ENCODE data around the gene TUBGCP2. TPM values are rescaled to one million over a fixed set of nuclear protein-coding genes. Genes with fewer than 3 reads are reported as not detected.

The TUBGCP2 gene
- total and polyA plus RNA-seq, 2 of the 13 experiments (the other 11 are each of a cell fraction or from before 2014, with no cell fraction given), result 21.3 to 34.5 TPM

GRCh38 chr10:133350283-133350949 is 41.7 kb upstream of the TUBGCP2 start (continued):
- TF ChIP-seq ZNF672 (CRISPR knock-in tag; IDR thresholded peaks at IDR 0.05) (0 out of 2 replicates have a peak, but pooled peaks have one; percentile 67), FOXJ3 (CRISPR knock-in tag; IDR thresholded peaks at IDR 0.05; ENCODE audit: borderline replicate concordance) (no peak), KLF6 (CRISPR knock-in tag; IDR thresholded peaks at IDR 0.05) (no peak), ZNF879 (CRISPR knock-in tag; IDR thresholded peaks at IDR 0.05) (no peak), RBM22 (optimal IDR thresholded peaks at IDR 0.05; ENCODE audit: low read length) (peak; percentile 74), TCF12 (IDR thresholded peaks at IDR 0.05) (no peak), TCF12 (CRISPR knock-in tag; IDR thresholded peaks at IDR 0.05) (no peak), IRF2 (CRISPR knock-in tag; IDR thresholded peaks at IDR 0.05) (no peak), USF2 (IDR thresholded peaks at IDR 0.05; ENCODE audit: low read depth, low read length) (peak; percentile 16; the same call in 1 of the 2 replicates), USF2 (CRISPR knock-in tag; IDR thresholded peaks at IDR 0.05; ENCODE audit: borderline replicate concordance) (no peak), ZNF782 (CRISPR knock-in tag; IDR thresholded peaks at IDR 0.05; ENCODE audit: borderline replicate concordance) (no peak), AGO1 (IDR thresholded peaks at IDR 0.05; ENCODE audit: low read depth, low read length, poor library complexity, severe bottlenecking) (peak; percentile 60)

GRCh38 chr10:133349577-133350011 is 40.9 kb upstream of the TUBGCP2 start:
- no peaks in the 10 kb centered on the region for H3K79me2 ChIP-seq (ENCODE audit: insufficient read depth, low read length)
- WGBS (ENCODE audit: low lambda C conversion rate), result 85% methylated on average over 3 of the region's 9 CpGs
- no peak for ATAC-seq
- BruUV-seq (replicated peaks), result no TSS peak
- CTCF ChIA-PET (ENCODE audit: low intra/inter-chr PET ratio, low total read pairs), result no interaction called here
- intact Hi-C loops (cut with micrococcal nuclease; ENCODE audit: unreplicated experiment), result loop anchor here (1.0 kb wide), 1 partner anchor 21 kb away; no protein-coding TSS in a partner anchor
- no peak overlapping the region for H3K27ac ChIP-seq (ENCODE audit: extremely low read length, insufficient read depth, low read length)
- peaks cover 49% of the 10 kb centered on the region for H3K4me1 ChIP-seq (ENCODE audit: insufficient read depth, low read length)
- no peaks in the 10 kb centered on the region for H3K9me3 ChIP-seq (ENCODE audit: low read length)
- POLR2A ChIA-PET, result no interaction called here
- H3K4me3 ChIP-seq (replicated peaks in 1 of 3; ENCODE audit: insufficient read depth in 1 of 3, low read depth in 2 of 3, low read length in 3 of 3), result no peak overlapping the region
- no peaks in the 10 kb centered on the region for H3K27me3 ChIP-seq (ENCODE audit: control insufficient read depth in 1 of 2, insufficient read depth in 2 of 2, low read length in 2 of 2)
- no peak overlapping the region for H2AFZ ChIP-seq (ENCODE audit: low read length)
- in situ Hi-C loops (cut with HindIII; ENCODE audit: extremely low pct_ligation_motif_present, low pct_unique_long_range_greater_than_20kb), result no loop called here
- no peaks in the 10 kb centered on the region for H3K36me3 ChIP-seq (replicated peaks in 1 of 2; ENCODE audit: control insufficient read depth in 1 of 2, insufficient read depth in 2 of 2, low read length in 2 of 2)
- no peak for FAIRE-seq
- no peak overlapping the region for H3K9ac ChIP-seq (ENCODE audit: insufficient read depth, low read depth, low read length)
- no peak for DNase-seq (ENCODE audit: low spot score)
- no peak overlapping the region for H3K4me2 ChIP-seq (ENCODE audit: low read depth, low read length)
- H4K20me1 ChIP-seq (ENCODE audit: insufficient read depth, low read length), result peaks cover 9% of the 10 kb centered on the region; the same call in 1 of the 2 replicates
- 0 out of 2 replicates have a peak, but pooled peaks have one; percentile 20 for TF ChIP-seq PAF1 (CRISPR knock-in tag; IDR thresholded peaks at IDR 0.05)
- TF ChIP-seq ZFX (CRISPR knock-in tag; IDR thresholded peaks at IDR 0.05; ENCODE audit: low read depth), result peak; percentile 13; the same call in 1 of the 2 replicates
- 0 out of 2 replicates have a peak, but pooled peaks have one; percentile 32 for TF ChIP-seq PRMT3 (CRISPR knock-in tag; IDR thresholded peaks at IDR 0.05; ENCODE audit: borderline replicate concordance, low read depth)
- TF ChIP-seq AKAP8 (CRISPR knock-in tag; IDR thresholded peaks at IDR 0.05), result peak; percentile 93; the same call in 1 of the 2 replicates
- 0 out of 2 replicates have a peak, but pooled peaks have one; percentile 19 for TF ChIP-seq POLR2G (IDR thresholded peaks at IDR 0.05; ENCODE audit: low read depth, low read length)
- 0 out of 2 replicates have a peak, but pooled peaks have one; percentile 29 for TF ChIP-seq MTA1 (CRISPR knock-in tag; IDR thresholded peaks at IDR 0.05; ENCODE audit: borderline replicate concordance)
- TF ChIP-seq AGO1 (IDR thresholded peaks at IDR 0.05; ENCODE audit: low read depth, low read length, poor library complexity, severe bottlenecking), result peak; percentile 92
- no peak for TF ChIP-seq JUN (CRISPR knock-in tag; IDR thresholded peaks at IDR 0.05)
- no peak for TF ChIP-seq ATF7 (IDR thresholded peaks at IDR 0.05)
- 0 out of 2 replicates have a peak, but pooled peaks have one; percentile 12 for TF ChIP-seq ATF7 (CRISPR knock-in tag; IDR thresholded peaks at IDR 0.05)
